Stimulated activated CD4-positive, alpha-beta T cell treated with anti-CD3 and anti-CD28 coated beads, Interleukin-2, amount 100 ng/mL, for 4 hours (primary cell): ENCODE data around the gene FLAD1.
A peak's percentile ranks its signal among the peaks of the same experiment; 100 is the strongest.
"Not testable (repeated sequence)": the region's sequence is repeated elsewhere in the genome, so short reads cannot be mapped to it uniquely, and the experiment has no call there.

Experiments used
- DNase-seq: peaks from one replicate; pipeline ENCODE4 v3.0.0-alpha.2; 2020; ENCODE audit warnings: low read depth

FLAD1 gene

DNA sequence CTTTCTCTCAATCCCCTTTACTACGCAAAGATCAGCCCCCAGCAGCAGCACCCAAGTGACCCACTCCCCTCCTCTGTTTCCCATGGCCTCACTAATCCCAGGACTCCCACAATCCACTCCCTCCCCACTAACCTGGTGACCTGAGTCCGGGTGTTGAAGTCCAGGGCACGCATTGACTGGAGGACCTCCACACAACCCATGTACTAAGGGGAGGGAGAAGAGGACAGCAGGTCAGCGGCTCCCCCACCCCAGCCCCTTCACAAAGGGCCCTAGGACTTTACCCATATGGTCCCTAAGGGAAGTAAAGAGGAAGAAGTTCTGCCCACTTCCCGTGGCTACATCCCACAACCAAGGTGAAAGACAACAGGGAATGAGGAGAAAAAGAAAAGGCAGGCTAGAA, 13.9 kb upstream of the FLAD1 start:
- no peak for DNase-seq

- no peak for DNase-seq
These were observed 13.2 kb upstream of the FLAD1 start for GRCh38 chr1:154969860-154970452.

- no peak for DNase-seq
These were observed 12.4 kb upstream of the FLAD1 start, which contains the start of gene SHC1 for GRCh38 chr1:154970631-154971340. Gene SHC1, minus strand, starts transcription at chr1:154970747. Its CDS starts 221 bp downstream, at chr1:154970526.

DNA sequence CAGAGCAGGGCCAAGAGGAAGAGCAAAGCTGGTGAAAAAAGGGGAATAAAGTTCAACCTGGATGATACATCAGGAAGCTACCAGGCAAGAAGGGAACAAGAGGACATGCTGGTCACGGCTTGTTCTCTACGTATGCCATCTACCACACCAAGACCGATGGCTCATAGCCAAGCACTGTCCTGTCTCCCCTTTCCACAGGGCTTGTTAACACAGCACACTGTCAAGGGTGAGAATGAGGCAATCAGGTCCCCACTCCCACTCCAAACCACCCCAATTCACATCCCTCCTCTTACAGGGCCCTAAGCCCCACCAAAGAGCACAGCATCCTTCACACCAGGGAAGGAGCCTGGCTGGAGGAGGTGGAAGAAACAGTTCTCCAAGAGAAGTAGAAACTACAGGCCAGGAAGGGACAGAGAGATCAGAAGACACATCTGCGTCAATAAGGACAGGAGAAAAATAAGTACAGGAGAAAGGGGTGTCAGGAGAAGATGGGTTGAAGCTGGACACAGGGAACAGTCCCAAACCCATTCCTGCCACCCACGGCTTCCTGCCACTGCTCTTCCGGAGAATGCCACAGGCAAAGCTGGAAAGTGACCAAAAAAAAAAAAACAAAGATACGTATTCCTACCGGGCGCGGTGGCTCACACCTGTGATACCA, 11.7 kb upstream of the FLAD1 start:
- DNase-seq: no peak

GRCh38 chr1:154972213-154972516, 11.0 kb upstream of the FLAD1 start:
- DNase-seq: no peak

- DNase-seq: no peak
These were observed 10.4 kb upstream of the FLAD1 start for GRCh38 chr1:154972517-154973343.

DNA sequence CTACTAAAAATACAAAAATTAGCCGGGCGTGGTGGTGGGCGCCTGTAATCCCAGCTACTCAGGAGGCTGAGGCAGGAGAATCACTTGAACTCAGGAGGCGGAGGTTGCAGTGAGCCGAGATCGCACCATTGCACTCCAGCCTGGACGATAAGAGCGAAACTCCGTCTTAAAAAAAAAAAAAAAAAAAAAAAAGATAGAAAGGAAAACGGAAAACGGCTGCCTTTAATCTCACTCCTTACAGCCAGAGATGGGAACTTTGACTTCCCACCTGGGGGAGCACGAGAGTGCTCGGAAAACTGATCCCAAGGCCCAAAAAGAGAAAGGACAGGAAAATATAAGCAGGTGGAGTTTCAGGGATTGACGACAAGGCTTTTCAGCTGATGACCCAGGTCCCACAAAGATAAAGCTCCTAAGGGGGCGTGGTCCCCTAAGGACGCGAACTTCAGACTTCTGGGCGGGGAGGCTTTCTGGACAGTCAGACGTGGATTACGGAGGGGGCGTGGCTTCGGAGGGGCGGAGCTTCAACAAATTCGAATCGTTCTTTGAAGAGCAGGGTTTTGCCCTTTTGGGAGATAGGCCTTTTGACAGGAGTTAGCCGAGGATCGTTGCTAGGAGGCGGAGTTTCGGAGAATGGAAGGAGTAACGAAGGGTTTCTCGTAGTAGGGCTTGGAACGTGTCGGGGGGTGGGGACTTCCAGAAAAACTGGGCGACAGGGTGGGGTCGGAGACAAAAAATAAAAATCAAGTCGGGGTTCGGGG, 9.6 kb upstream of the FLAD1 start:
- peak; percentile 85 for DNase-seq

DNA sequence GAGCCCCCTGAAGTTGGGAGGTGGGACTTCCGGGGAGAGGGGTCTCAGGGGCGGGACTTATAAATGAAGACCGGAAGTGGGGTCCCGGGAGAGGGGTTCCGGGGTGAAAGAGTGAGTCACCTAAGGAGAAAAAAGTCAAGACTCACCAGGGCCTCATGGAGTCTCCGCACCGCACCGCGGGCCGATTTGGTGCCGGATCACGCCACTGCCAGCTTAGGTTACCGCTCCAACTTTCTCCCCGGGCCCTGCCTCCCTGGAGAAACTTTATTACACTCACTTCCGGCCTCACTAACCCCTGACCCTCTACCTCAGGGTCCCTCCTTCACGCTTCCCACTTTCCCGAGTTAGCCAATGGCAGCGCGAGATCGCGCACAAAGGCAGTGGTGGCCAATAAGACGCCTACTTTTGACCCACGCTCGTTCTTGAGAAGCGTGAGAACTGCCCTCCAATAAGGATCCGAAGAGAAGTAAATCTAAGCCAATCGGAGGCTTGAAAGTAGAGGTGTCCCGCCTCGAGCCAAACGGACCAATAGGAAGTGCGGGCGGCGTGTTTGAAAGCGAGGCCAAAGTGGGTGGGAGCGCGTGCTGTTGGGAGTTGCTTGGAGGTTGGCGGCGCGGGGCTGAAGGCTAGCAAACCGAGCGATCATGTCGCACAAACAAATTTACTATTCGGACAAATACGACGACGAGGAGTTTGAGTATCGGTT, 8.9 kb upstream of the FLAD1 start, which contains the start of gene CKS1B:
TSS of gene CKS1B (plus strand) at position 580 of the 706 bp plus-strand sequence. CDS start at position 645, 65 bp downstream.
- peak; percentile 93 for DNase-seq

GRCh38 chr1:154974808-154975408, 8.2 kb upstream of the FLAD1 start:
- DNase-seq: peak; percentile 89

GRCh38 chr1:154975409-154976059, 7.6 kb upstream of the FLAD1 start:
- no peak for DNase-seq

DNA sequence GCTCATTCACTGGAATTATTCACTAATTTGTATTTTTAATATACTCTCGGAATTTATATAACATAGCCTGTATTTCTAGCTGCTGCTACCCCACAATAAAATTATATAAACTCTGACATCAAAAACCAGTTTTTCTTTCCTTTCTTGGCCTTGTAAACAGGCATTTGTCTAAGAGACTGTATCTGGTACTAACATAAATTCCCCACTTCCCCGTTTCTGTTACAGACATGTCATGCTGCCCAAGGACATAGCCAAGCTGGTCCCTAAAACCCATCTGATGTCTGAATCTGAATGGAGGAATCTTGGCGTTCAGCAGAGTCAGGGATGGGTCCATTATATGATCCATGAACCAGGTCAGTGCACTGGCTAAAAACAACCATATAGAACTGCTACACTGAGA, 5.4 kb upstream of the FLAD1 start:
- DNase-seq: not testable (repeated sequence)

- DNase-seq: no peak
These were observed 4.8 kb upstream of the FLAD1 start for GRCh38 chr1:154978360-154978759.

DNA sequence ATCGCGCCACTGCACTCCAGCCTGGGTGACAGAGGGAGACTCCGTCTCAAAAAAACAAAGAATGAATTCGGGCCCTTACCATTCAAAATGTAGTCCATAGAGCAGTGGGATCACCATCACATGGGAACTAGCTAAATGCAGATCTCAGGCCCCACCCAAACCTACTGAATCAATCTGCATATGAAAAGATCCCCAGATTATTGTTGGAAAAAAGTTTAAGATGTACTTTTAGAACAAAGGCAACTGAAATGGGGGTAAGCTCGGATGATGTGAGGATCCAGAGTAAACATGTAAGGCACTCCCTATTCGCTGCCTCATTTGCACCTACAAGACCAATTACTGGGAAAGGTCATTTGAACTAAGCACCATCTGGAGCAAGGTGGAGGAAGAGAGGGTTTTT, 803 bp upstream of the FLAD1 start:
- no peak for DNase-seq

GRCh38 chr1:154983776-154984466, 777 bp downstream of the FLAD1 start:
- DNase-seq: no peak

GRCh38 chr1:154986736-154987135, 3.6 kb downstream of the FLAD1 start:
- not testable (repeated sequence) for DNase-seq

GRCh38 chr1:154987326-154987725, 4.2 kb downstream of the FLAD1 start:
- DNase-seq: no peak

GRCh38 chr1:154988058-154988954, 5.2 kb downstream of the FLAD1 start:
- DNase-seq: no peak

- DNase-seq: no peak
These were observed 6.2 kb downstream of the FLAD1 start for GRCh38 chr1:154989195-154989860.
